Keratinocyte (primary cell): ENCODE measurements around the gene RTN4RL2. TPM values are rescaled to one million over a fixed set of nuclear protein-coding genes. Genes with fewer than 3 reads are reported as not detected.

Experiments
- DNase-seq: peaks from one replicate; pipeline ENCODE4 v3.0.0-alpha.2; 2011; ENCODE audit warnings: low read depth, missing footprints, low spot score
- FAIRE-seq: peaks from 2 replicates; lab custom pipeline; 2011; peaks lifted over from hg19 to GRCh38; lab: Jason Lieb, UNC
- H2AFZ ChIP-seq: 2 replicates; pipeline ENCODE4 v1.6.0; 2012; ENCODE audit warnings: low read length, control low read depth, inconsistent platforms; ENCODE audit not compliant: control insufficient read depth
- H3K27ac ChIP-seq: 2 replicates; pipeline ENCODE4 v1.5.1; 2011; ENCODE audit warnings: low read length; ENCODE audit not compliant: control insufficient read depth, insufficient read depth
- H3K27me3 ChIP-seq: 3 replicates; pipeline ENCODE4 v1.6.0; 2011; ENCODE audit warnings: low read length; ENCODE audit not compliant: control insufficient read depth, insufficient read depth; ENCODE audit errors: extremely low read depth
- H3K36me3 ChIP-seq, 2 experiments: 2 replicates in 1 of 2; 3 replicates in 1 of 2; pipeline ENCODE4 v1.5.1; 2011; ENCODE audit warnings: low read length in 2 of 2, mild to moderate bottlenecking in 1 of 2; ENCODE audit not compliant: control insufficient read depth in 2 of 2, insufficient read depth in 2 of 2; ENCODE audit errors: extremely low read depth in 1 of 2
- H3K4me1 ChIP-seq: 3 replicates; pipeline ENCODE4 v1.5.1; 2011; ENCODE audit warnings: low read length; ENCODE audit not compliant: control insufficient read depth, insufficient read depth; ENCODE audit errors: extremely low read depth
- H3K4me2 ChIP-seq: 3 replicates; pipeline ENCODE4 v1.6.0; 2011; ENCODE audit warnings: low read depth, low read length; ENCODE audit not compliant: control insufficient read depth, insufficient read depth; ENCODE audit errors: extremely low read depth
- H3K4me3 ChIP-seq, 3 experiments: fragments of 200-600 bp in 1 of 3; sonication (generic) in 1 of 3; 2 replicates in 2 of 3; 3 replicates in 1 of 3; pipeline ENCODE4 v1.5.1; 2011 to 2016; ENCODE audit warnings: low read length in 3 of 3, mild to moderate bottlenecking in 3 of 3, control low read depth in 2 of 3, inconsistent platforms in 1 of 3, low read depth in 1 of 3, mixed read lengths in 1 of 3, mixed run types in 1 of 3, moderate library complexity in 1 of 3; ENCODE audit not compliant: control insufficient read depth in 2 of 3, insufficient read depth in 2 of 3; ENCODE audit errors: extremely low read depth in 1 of 3
- H3K79me2 ChIP-seq: 2 replicates; pipeline ENCODE4 v1.6.0; 2012; ENCODE audit warnings: low read length; ENCODE audit not compliant: control insufficient read depth, insufficient read depth
- H3K9ac ChIP-seq: 3 replicates; pipeline ENCODE4 v1.6.0; 2011; ENCODE audit warnings: low read length; ENCODE audit not compliant: control insufficient read depth, insufficient read depth; ENCODE audit errors: extremely low read depth
- H3K9me1 ChIP-seq: 3 replicates; pipeline ENCODE4 v1.6.0; 2011; ENCODE audit warnings: low read length; ENCODE audit not compliant: control insufficient read depth, insufficient read depth; ENCODE audit errors: extremely low read depth
- H3K9me3 ChIP-seq: 2 replicates; pipeline ENCODE4 v1.5.1; 2012; ENCODE audit warnings: low read depth, low read length; ENCODE audit not compliant: control insufficient read depth
- H4K20me1 ChIP-seq: 3 replicates; pipeline ENCODE4 v1.6.0; 2011; ENCODE audit warnings: low read length; ENCODE audit not compliant: control insufficient read depth, insufficient read depth; ENCODE audit errors: extremely low read depth
- CTCF ChIP-seq, 3 experiments: IDR thresholded peaks in 1 of 3; conservative IDR thresholded peaks in 1 of 3; optimal IDR thresholded peaks in 1 of 3; 2 replicates in 2 of 3; 3 replicates in 1 of 3; pipeline versions ENCODE3 to v1.5.1; 2011; ENCODE audit warnings: low read length in 3 of 3, mild to moderate bottlenecking in 3 of 3, moderate library complexity in 2 of 3, control low read depth in 1 of 3, inconsistent platforms in 1 of 3; ENCODE audit not compliant: insufficient read depth in 2 of 3; ENCODE audit errors: extremely low read depth in 1 of 3
- EZH2 ChIP-seq: IDR thresholded peaks from one replicate; pipeline ENCODE4 v1.6.1; 2012; ENCODE audit warnings: inconsistent platforms, mild to moderate bottlenecking, low read length, moderate library complexity
- dilution Hi-C: fragments of 300-500 bp; cut with MboI; formaldehyde crosslinking; loops from one replicate; pipeline ENCODE4 v1.7.0; 2020; ENCODE audit warnings: low sequenced_read_pairs; ENCODE audit not compliant: extremely low pct_ligation_motif_present
- polyA plus RNA-seq, 5 experiments: library from polyadenylated mRNA; depleted of rRNA in 3 of 5; stranded (reverse) in 3 of 5; stranded (forward) in 1 of 5; unstranded in 1 of 5; fragments of >200 nt; gene quantifications; 1 replicate in 1 of 5; 2 replicates in 3 of 5; 3 replicates in 1 of 5; pipeline versions ENCODE4 v1.2.1 to v1.2.3, GENCODE V29; 2011 to 2012; ENCODE audit warnings: missing spikeins in 2 of 5, low read depth in 1 of 5, low replicate concordance in 1 of 5

The RTN4RL2 gene
- polyA plus RNA-seq, 1 donor (not counting 4 experiments of a cell fraction or from before 2014, with no cell fraction given), result 0.03 TPM

- H3K9ac ChIP-seq, result no peak overlapping the region
- DNase-seq (no peak), FAIRE-seq (no peak)
- no peaks in the 10 kb centered on the region for H3K36me3 ChIP-seq
- H3K4me2 ChIP-seq, result peak overlapping the region; percentile 59
- no peak overlapping the region for H3K27ac ChIP-seq
- no peaks in the 10 kb centered on the region for H3K9me3 ChIP-seq
- no peak overlapping the region for H2AFZ ChIP-seq
- peaks cover 8% of the 10 kb centered on the region for H3K4me1 ChIP-seq
- H3K4me3 ChIP-seq, result peak overlapping the region in 2 of 3 experiments; percentile 7 to 18
- TF ChIP-seq EZH2 (no peak), CTCF (optimal IDR thresholded peaks at IDR 0.05 in 1 of 3, IDR thresholded peaks at IDR 0.05 in 1 of 3, conservative IDR thresholded peaks at IDR 0.05 in 1 of 3; ENCODE audit: extremely low read depth in 1 of 3, insufficient read depth in 2 of 3, low read length in 3 of 3) (peak; percentile 39 to 63 (median 62))
- H3K79me2 ChIP-seq, result no peaks in the 10 kb centered on the region
- dilution Hi-C loops, result no loop called here
- no peaks in the 10 kb centered on the region for H3K9me1 ChIP-seq
- no peaks in the 10 kb centered on the region for H4K20me1 ChIP-seq
- H3K27me3 ChIP-seq, result peaks cover 29% of the 10 kb centered on the region
Observed at GRCh38 chr11:57476757-57477506, 16.6 kb downstream of the RTN4RL2 start.

- no peaks in the 10 kb centered on the region for H3K9me3 ChIP-seq
- FAIRE-seq (peak; percentile 13), DNase-seq (no peak)
- no peaks in the 10 kb centered on the region for H3K79me2 ChIP-seq
- no peaks in the 10 kb centered on the region for H3K36me3 ChIP-seq
- H3K4me2 ChIP-seq, result no peak overlapping the region
- no peaks in the 10 kb centered on the region for H4K20me1 ChIP-seq
- no peak overlapping the region for H2AFZ ChIP-seq
- H3K4me3 ChIP-seq, result no peak overlapping the region
- no peaks in the 10 kb centered on the region for H3K9me1 ChIP-seq
- dilution Hi-C loops, result no loop called here
- no peak overlapping the region for H3K27ac ChIP-seq
- no peak overlapping the region for H3K9ac ChIP-seq
- H3K4me1 ChIP-seq, result peaks cover 8% of the 10 kb centered on the region
- no peak for TF ChIP-seq CTCF (optimal IDR thresholded peaks at IDR 0.05 in 1 of 3, IDR thresholded peaks at IDR 0.05 in 1 of 3, conservative IDR thresholded peaks at IDR 0.05 in 1 of 3; ENCODE audit: extremely low read depth in 1 of 3, insufficient read depth in 2 of 3, low read length in 3 of 3)
- TF ChIP-seq EZH2, result no peak
- peaks cover 35% of the 10 kb centered on the region for H3K27me3 ChIP-seq
Observed at GRCh38 chr11:57477507-57478189, 17.3 kb downstream of the RTN4RL2 start.
